Omental fat pad (tissue), 4 donors: ENCODE data around the gene ITGB2. TPM values are rescaled to one million over a fixed set of nuclear protein-coding genes. Genes with fewer than 3 reads are reported as not detected.
"Not testable (repeated sequence)": the region's sequence is repeated elsewhere in the genome, so short reads cannot be mapped to it uniquely, and the experiment has no call there.

Source experiments
- ATAC-seq: fragments of 150-250 bp; one replicate; pipeline ENCODE4 v1.9.1; 2016; ENCODE audit warnings: mild to moderate bottlenecking, moderate library complexity; ENCODE audit not compliant: low FRiP score
- DNase-seq: peaks from one replicate; pipeline ENCODE4 v3.0.0-alpha.2; 2019; ENCODE audit warnings: low spot score
- total RNA-seq, 4 donors: library from RNA; depleted of rRNA; stranded (reverse); fragments of >200 nt; gene quantifications; one replicate each; pipeline ENCODE4 v1.1.0, GENCODE V29; 2016
- TF ChIP-seq, protein P1 (sequence below), 3 donors: fragments of 450-650 bp; IDR thresholded peaks; one replicate each; pipeline ENCODE4 v1.5.1; 2016 to 2017; ENCODE audit warnings: antibody characterized with exemption in 3 of 3, mild to moderate bottlenecking in 3 of 3, moderate library complexity in 2 of 3

Gene ITGB2
- total RNA-seq, 4 donors from 2014 or later, result 98.5 to 581 (median 217) TPM

DNA sequence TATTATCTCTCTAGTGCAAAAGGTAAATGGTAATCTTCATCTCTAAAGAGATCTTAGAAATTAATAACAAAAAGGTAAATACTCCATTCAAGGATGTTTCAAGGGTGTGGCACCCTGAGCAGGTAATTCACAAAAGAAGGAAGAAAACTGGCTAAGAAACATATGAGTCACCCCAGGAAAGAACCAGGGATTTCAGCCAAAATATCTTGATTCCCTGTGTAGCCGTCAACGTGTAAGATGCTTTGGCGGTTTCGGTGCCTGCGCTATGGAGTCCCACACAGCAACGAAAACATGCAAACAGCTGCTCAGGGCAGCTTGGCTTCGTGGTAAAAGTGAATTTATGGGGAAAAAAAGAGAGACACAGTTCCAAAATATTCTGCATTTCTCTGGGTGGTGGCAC, 3.7 kb downstream of the ITGB2 start:
- TF ChIP-seq, protein P1, sequence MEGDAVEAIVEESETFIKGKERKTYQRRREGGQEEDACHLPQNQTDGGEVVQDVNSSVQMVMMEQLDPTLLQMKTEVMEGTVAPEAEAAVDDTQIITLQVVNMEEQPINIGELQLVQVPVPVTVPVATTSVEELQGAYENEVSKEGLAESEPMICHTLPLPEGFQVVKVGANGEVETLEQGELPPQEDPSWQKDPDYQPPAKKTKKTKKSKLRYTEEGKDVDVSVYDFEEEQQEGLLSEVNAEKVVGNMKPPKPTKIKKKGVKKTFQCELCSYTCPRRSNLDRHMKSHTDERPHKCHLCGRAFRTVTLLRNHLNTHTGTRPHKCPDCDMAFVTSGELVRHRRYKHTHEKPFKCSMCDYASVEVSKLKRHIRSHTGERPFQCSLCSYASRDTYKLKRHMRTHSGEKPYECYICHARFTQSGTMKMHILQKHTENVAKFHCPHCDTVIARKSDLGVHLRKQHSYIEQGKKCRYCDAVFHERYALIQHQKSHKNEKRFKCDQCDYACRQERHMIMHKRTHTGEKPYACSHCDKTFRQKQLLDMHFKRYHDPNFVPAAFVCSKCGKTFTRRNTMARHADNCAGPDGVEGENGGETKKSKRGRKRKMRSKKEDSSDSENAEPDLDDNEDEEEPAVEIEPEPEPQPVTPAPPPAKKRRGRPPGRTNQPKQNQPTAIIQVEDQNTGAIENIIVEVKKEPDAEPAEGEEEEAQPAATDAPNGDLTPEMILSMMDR (IDR thresholded peaks at IDR 0.05), result no peak
- ATAC-seq (no peak), DNase-seq (no peak)

DNA sequence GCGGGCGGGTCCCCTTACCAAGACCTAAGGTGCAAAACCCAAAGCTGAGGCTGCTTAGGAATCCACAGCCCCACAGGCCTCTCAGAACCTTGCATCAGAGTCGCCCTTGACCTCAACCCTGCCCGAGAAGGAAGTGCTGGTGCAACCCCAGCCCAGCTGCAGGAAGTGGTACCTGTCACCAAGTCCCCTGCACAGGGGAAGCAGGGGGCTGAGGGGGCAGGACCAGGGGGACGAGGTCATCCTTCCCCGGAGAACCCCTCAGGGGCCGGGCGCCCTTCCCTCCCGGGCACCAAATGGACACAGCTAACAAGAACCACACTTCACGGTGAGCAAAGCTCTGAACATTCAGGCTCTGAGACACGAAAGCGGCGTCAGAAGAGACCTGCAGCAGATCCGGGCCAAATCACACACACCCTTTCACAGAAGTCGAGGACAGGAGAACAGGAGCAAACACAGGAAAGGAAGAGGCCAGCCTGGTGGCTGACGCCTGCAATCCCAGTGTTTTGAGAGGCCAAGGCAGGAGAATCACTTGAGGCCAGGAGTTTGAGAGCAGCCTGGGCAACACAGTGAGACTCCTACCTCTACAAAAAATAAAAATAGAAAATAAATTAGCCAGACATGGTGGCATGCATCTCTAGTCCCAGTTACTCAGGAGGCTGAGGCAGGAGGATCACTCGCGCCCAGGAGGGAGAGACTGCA, 6.4 kb downstream of the ITGB2 start:
- ATAC-seq, result no peak
- no peak for DNase-seq
- TF ChIP-seq, protein P1 (IDR thresholded peaks at IDR 0.05), result no peak

DNA sequence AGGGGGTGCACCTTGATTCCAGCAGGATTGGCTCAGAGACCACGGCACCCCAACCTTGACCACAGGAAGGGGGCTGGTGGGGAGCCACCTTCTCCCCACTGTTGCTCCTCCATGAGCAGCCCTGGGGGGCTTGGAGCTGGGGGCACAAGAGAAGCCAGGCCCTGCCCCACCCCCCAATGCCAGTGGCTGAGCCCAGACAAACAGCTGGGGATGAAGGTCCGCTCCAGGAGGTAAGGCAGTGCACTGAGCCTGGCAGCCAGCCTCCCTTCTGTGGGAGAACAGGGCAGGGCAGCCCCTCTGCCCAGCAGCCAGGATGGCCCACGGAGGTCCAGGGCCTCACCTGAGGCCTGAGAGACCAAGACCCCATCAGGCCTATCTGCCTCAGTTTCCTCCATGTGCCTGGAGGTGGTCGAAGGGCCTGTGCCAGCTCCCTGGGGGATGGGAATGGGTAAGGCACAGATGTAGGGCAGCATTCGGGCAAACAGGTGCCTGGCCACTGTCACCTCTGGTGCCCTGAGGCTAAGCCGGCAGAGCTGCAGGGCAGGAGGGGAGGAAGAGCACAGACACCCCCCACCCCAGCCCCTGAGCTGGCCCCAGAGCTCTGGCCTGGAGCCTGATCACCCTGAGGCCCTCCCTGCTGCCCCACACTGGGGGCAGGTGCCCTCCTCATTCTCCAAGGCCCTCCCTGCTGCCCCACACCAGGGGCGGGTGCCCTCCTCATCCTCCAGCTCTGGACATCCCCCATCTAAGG, 7.1 kb downstream of the ITGB2 start:
- DNase-seq (no peak), ATAC-seq (no peak)
- TF ChIP-seq, protein P1 (IDR thresholded peaks at IDR 0.05), result no peak

DNA sequence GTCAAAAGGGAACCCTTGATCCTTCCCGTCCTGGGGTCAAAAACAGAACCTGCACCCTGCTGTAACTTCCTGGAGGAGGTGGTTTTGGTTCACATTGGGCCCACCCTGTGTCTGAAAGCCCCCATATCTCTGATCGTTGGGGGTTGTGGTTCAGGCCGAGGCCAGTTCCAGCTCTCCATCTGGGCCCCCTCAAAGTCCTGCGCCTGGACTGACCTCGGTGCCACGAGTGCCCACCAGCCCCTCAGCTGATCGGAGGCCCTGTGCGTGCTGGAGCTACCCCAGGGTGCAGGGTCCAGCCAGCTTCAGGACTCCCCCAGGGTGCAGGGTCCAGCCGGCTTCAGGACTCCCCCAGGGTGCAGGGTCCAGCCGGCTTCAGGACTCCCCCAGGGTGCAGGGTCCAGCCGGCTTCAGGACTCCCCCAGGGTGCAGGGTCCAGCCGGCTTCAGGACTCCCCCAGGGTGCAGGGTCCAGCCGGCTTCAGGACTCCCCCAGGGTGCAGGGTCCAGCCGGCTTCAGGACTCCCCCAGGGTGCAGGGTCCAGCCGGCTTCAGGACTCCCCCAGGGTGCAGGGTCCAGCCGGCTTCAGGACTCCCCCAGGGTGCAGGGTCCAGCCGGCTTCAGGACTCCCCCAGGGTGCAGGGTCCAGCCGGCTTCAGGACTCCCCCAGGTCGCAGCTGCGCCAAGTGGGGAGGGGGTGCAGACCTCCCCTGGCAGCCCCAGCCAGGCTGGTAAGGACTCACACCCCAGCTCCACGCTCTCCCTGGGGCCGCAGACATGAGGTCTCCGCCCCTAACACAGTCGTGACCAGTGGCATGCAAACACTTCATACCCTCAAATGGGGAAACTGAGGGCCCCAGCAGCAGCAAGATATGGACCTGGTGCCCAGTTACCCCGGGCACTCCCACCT, 7.9 kb downstream of the ITGB2 start:
- DNase-seq, ATAC-seq: not testable (repeated sequence)

DNA sequence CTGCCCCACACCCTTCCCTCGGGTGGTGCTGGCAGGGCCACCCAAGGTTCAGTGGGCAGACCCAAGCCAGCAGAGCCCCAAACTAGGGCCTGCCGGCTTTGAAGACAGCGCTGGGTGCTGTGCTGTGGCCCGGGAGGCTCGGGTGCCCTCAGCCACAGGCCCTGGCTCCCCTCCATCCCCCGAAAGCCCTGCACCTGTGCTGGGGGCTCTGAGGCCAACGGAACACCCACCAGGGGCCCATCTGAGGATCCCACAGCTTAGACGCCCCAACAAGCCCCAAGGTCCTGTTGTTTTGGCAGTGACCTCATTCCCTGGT, 8.6 kb downstream of the ITGB2 start:
- DNase-seq, result no peak
- no peak for ATAC-seq
- TF ChIP-seq, protein P1 (IDR thresholded peaks at IDR 0.05), result no peak

DNA sequence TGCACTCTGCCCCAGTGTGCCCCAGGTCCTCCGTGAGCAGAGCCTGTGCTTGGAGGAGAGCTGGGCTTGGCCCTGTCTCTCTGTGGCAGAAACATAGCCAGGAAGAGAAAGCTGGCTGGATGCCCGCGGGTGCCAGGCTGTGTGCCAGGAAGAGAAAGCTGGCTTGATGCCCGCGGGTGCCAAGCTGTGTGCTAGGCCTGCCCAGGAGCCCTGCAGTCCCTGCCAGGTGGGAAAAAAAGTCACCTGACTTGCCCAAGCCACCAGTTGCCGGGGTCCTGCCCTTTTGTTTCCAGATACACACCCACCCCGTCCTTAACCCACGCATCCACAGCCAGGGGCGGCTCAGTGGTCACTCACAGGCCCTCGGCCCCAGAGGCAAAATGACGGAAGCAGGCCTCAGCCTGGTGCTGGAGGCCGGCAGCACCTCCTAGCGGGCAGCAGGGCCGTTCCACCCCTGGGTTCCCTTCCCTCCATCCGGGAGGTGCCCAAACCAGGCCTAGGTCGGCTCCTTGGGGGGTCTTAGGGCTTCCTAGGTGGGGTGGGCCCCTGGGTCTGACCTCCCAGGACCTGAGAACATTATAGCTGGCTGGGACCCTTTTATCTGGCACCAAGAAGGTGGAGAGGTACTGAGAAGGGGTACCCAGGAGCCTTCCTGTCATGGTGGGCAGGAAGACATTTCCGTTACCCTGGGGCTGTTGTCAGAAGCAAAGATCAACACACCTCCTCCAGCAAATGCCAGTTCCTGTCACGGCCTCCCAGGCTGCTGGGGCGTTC, 9.1 kb downstream of the ITGB2 start:
- ATAC-seq (peak; percentile 17), DNase-seq (peak; percentile 37)
- TF ChIP-seq, protein P1 (IDR thresholded peaks at IDR 0.05), result no peak

DNA sequence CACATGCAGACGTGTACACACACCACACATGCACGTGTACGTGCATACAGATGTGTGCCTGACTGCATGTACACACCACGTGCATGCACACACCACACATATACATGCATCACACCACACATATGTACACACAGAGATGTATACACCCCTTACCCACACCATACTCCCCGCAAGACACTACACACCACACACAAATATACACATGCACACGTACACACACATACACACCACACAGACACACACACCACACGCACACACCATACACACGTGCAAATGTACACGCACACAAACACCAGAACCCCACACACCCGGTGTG, 9.7 kb downstream of the ITGB2 start:
- ATAC-seq, result no peak
- DNase-seq, result no peak
- TF ChIP-seq, protein P1 (IDR thresholded peaks at IDR 0.05), result no peak
